ENCODE results near the gene NVL. TPM values are rescaled to one million over a fixed set of nuclear protein-coding genes. Genes with fewer than 3 reads are reported as not detected.

NVL gene
- total and polyA plus RNA-seq, 2 donors from 2014 or later, result 16.3 to 24.0 TPM

DNA sequence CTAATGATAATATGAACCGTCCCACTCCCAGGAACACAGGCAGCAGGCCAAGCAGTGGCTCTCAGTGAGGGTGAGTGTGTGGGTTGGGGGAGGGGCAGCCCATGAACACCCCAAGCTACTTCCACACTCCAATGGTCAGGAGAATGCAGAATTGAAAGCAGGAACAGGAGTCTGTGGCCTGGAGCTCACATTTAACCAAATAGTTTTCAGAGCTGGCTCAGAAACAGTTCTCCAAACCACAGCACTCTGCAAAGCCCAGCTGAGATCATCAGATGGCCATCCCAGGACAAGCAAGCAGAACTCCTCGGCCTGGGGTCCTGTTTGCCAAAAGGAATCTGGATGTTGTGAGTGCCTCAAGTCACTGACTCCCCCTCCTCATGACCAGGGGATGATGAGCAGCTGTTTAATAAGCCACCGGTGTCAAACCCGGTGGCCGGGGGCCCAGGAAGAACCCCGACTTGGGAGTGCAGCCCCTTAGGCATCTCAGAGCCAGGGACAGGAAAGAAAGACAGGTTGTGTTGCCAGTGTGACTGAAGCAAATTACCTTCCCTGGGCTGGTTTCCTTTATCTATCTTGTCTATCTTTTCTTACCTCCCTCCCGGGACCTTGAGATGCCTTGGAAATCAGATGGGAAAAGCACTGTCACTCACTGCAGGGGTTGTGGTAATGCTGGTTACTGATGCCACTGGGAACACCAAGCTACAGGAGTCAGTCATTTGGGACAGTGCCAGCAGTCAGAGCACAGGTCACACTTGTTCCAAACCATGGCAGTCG is 126.5 kb downstream of the NVL start:
- Histone ChIP-seq H3K36me3 (ENCODE audit: control insufficient read depth in 2 of 3, insufficient read depth in 3 of 3, low read length in 3 of 3) (no peaks in the 10 kb centered on the region), H3K4me1 (ENCODE audit: control insufficient read depth in 2 of 3, insufficient read depth in 2 of 3, low read depth in 1 of 3, low read length in 3 of 3) (peaks cover 0 to 14% (median 13%) of the 10 kb centered on the region in 3 donors), H3K4me3 (ENCODE audit: low read length in 3 of 3) (no peak overlapping the region), H3K27ac (ENCODE audit: low read depth in 2 of 2, low read length in 2 of 2) (peak overlapping the region; percentile 68 to 75), H3K9ac (ENCODE audit: low read length in 3 of 3) (peak overlapping the region in 1 of 3 donors; percentile 23), H3K27me3 (ENCODE audit: control insufficient read depth, insufficient read depth, low read length) (no peaks in the 10 kb centered on the region), H3K9me3 (ENCODE audit: control insufficient read depth in 2 of 3, insufficient read depth in 1 of 3, low read length in 3 of 3) (no peaks in the 10 kb centered on the region)
- intact Hi-C loops (cut with DNase I), result no loop called here
- FAIRE-seq (no peak), DNase-seq (peak; percentile 78 to 92 (median 88))
- TF ChIP-seq, protein P1, sequence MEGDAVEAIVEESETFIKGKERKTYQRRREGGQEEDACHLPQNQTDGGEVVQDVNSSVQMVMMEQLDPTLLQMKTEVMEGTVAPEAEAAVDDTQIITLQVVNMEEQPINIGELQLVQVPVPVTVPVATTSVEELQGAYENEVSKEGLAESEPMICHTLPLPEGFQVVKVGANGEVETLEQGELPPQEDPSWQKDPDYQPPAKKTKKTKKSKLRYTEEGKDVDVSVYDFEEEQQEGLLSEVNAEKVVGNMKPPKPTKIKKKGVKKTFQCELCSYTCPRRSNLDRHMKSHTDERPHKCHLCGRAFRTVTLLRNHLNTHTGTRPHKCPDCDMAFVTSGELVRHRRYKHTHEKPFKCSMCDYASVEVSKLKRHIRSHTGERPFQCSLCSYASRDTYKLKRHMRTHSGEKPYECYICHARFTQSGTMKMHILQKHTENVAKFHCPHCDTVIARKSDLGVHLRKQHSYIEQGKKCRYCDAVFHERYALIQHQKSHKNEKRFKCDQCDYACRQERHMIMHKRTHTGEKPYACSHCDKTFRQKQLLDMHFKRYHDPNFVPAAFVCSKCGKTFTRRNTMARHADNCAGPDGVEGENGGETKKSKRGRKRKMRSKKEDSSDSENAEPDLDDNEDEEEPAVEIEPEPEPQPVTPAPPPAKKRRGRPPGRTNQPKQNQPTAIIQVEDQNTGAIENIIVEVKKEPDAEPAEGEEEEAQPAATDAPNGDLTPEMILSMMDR (IDR thresholded peaks at IDR 0.05; ENCODE audit: borderline replicate concordance, extremely low read depth, insufficient read depth), result no peak

DNA sequence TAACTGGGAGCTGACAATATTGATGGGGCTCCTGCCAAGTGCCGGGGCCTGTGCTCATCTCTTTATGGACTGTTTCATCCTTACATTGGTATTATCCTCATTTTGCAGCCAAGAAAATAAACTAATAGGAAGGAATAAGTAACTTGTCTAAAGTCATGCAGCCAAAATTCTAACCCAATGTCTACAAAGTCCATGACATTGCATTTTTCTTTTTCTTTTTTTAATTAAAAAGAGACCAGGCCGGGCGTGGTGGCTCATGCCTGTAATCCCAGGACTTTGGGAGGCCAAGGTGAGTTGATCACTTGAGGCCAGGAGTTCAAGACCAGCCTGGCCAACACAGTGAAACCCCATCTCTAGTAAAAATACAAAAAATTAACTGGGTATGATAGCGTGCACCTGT is 128.1 kb downstream of the NVL start:
- FAIRE-seq (no peak), DNase-seq (peak in 1 of 5 donors; percentile 2)
- Histone ChIP-seq H3K9ac (ENCODE audit: low read length in 3 of 3) (no peak overlapping the region), H3K4me3 (ENCODE audit: low read length in 3 of 3) (no peak overlapping the region), H3K4me1 (ENCODE audit: control insufficient read depth in 2 of 3, insufficient read depth in 2 of 3, low read depth in 1 of 3, low read length in 3 of 3) (peaks cover 0 to 20% (median 17%) of the 10 kb centered on the region in 3 donors), H3K9me3 (ENCODE audit: control insufficient read depth in 2 of 3, insufficient read depth in 1 of 3, low read length in 3 of 3) (no peaks in the 10 kb centered on the region), H3K27ac (ENCODE audit: low read depth in 2 of 2, low read length in 2 of 2) (no peak overlapping the region), H3K36me3 (ENCODE audit: control insufficient read depth in 2 of 3, insufficient read depth in 3 of 3, low read length in 3 of 3) (no peaks in the 10 kb centered on the region), H3K27me3 (ENCODE audit: control insufficient read depth, insufficient read depth, low read length) (no peaks in the 10 kb centered on the region)
- intact Hi-C loops (cut with DNase I), result no loop called here
- TF ChIP-seq, protein P1 (IDR thresholded peaks at IDR 0.05; ENCODE audit: borderline replicate concordance, extremely low read depth, insufficient read depth), result no peak

DNA sequence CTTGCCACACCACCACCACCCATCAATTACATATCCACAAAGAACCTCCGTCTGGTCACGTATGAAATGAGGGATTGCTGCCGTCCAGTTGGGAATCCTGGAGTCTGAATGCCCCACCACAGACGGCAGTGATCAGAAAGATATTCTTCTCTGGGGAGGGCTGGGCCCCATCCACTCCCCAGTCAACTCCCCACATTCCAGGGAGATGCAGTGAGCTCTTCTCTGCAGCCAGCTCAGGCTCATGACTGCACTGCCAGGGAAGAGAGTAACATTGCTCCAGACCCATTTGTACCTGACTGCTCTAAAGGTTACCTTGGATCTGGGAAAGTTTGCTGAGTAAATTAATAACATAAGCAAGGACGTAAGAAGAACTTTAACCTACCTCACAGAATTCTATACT is 128.6 kb downstream of the NVL start:
- Histone ChIP-seq H3K9me3 (ENCODE audit: control insufficient read depth in 2 of 3, insufficient read depth in 1 of 3, low read length in 3 of 3) (no peaks in the 10 kb centered on the region), H3K9ac (ENCODE audit: low read length in 3 of 3) (no peak overlapping the region), H3K27me3 (ENCODE audit: control insufficient read depth, insufficient read depth, low read length) (no peaks in the 10 kb centered on the region), H3K36me3 (ENCODE audit: control insufficient read depth in 2 of 3, insufficient read depth in 3 of 3, low read length in 3 of 3) (no peaks in the 10 kb centered on the region), H3K27ac (ENCODE audit: low read depth in 2 of 2, low read length in 2 of 2) (no peak overlapping the region), H3K4me3 (ENCODE audit: low read length in 3 of 3) (no peak overlapping the region), H3K4me1 (ENCODE audit: control insufficient read depth in 2 of 3, insufficient read depth in 2 of 3, low read depth in 1 of 3, low read length in 3 of 3) (peaks cover 0 to 23% (median 17%) of the 10 kb centered on the region in 3 donors)
- DNase-seq (peak in 1 of 5 donors; percentile 24), FAIRE-seq (no peak)
- TF ChIP-seq, protein P1 (IDR thresholded peaks at IDR 0.05; ENCODE audit: borderline replicate concordance, extremely low read depth, insufficient read depth), result no peak
- intact Hi-C loops (cut with DNase I), result no loop called here
